Trophoblast cell (in vitro differentiated cells and primary cell): ENCODE results near the gene AURKB.
A peak's percentile ranks its signal among the peaks of the same experiment; 100 is the strongest.

Source experiments
- DNase-seq, 2 donors: peaks; one replicate each; pipeline ENCODE4 v3.0.0-alpha.2; 2016
- H2AFZ ChIP-seq: 2 replicates; pipeline ENCODE4 v1.6.1; 2013; ENCODE audit warnings: low read length, moderate library complexity, mild to moderate bottlenecking; ENCODE audit not compliant: insufficient read depth, poor library complexity
- H2AK5ac ChIP-seq: 2 replicates; pipeline ENCODE4 v1.6.1; 2013; ENCODE audit warnings: mild to moderate bottlenecking, low read length
- H2BK120ac ChIP-seq: 2 replicates; pipeline ENCODE4 v1.6.1; 2013; ENCODE audit warnings: low read length, mild to moderate bottlenecking, moderate library complexity; ENCODE audit not compliant: insufficient read depth, poor library complexity
- H2BK12ac ChIP-seq: 2 replicates; pipeline ENCODE4 v1.6.1; 2013; ENCODE audit warnings: mild to moderate bottlenecking, low read length, moderate library complexity
- H2BK5ac ChIP-seq: 2 replicates; pipeline ENCODE4 v1.6.1; 2013; ENCODE audit warnings: low read length, low read depth, moderate library complexity, mild to moderate bottlenecking; ENCODE audit not compliant: poor library complexity
- H3K14ac ChIP-seq: 2 replicates; pipeline ENCODE4 v1.6.1; 2013; ENCODE audit warnings: mild to moderate bottlenecking, low read length
- H3K18ac ChIP-seq: 2 replicates; pipeline ENCODE4 v1.6.1; 2013; ENCODE audit warnings: mild to moderate bottlenecking, low read length
- H3K23ac ChIP-seq: 2 replicates; pipeline ENCODE4 v1.6.1; 2013; ENCODE audit warnings: low read length
- H3K27ac ChIP-seq: 2 replicates; pipeline ENCODE4 v1.5.1; 2013; ENCODE audit warnings: low read depth, mild to moderate bottlenecking, inconsistent platforms, low read length, moderate library complexity
- H3K27me3 ChIP-seq: 2 replicates; pipeline ENCODE4 v1.6.1; 2013; ENCODE audit warnings: inconsistent platforms, mild to moderate bottlenecking, low read length, moderate library complexity; ENCODE audit not compliant: insufficient read depth
- H3K36me3 ChIP-seq, 2 experiments: 1 replicate in 1 of 2; 2 replicates in 1 of 2; pipeline ENCODE4 v1.6.1; 2013; ENCODE audit warnings: low read length in 2 of 2, mild to moderate bottlenecking in 2 of 2, moderate library complexity in 1 of 2; ENCODE audit not compliant: insufficient read depth in 2 of 2, control insufficient read depth in 1 of 2
- H3K4ac ChIP-seq: 2 replicates; pipeline ENCODE4 v1.6.1; 2013; ENCODE audit warnings: low read depth, mild to moderate bottlenecking, low read length, moderate library complexity
- H3K4me1 ChIP-seq, 2 experiments: 1 replicate in 1 of 2; 2 replicates in 1 of 2; pipeline ENCODE4 v1.6.1; 2013; ENCODE audit warnings: low read length in 2 of 2, mild to moderate bottlenecking in 2 of 2, moderate library complexity in 1 of 2; ENCODE audit not compliant: insufficient read depth in 2 of 2, control insufficient read depth in 1 of 2
- H3K4me2 ChIP-seq: 2 replicates; pipeline ENCODE4 v1.6.1; 2013; ENCODE audit warnings: inconsistent platforms, mild to moderate bottlenecking, low read length, moderate library complexity
- H3K4me3 ChIP-seq: 2 replicates; pipeline ENCODE4 v1.5.1; 2013; ENCODE audit warnings: mild to moderate bottlenecking, low read depth, low read length, inconsistent platforms
- H3K79me1 ChIP-seq: one replicate; pipeline ENCODE4 v1.6.1; 2013; ENCODE audit warnings: low read length
- H3K79me2 ChIP-seq: 2 replicates; pipeline ENCODE4 v1.6.1; 2013; ENCODE audit warnings: low read length, mild to moderate bottlenecking; ENCODE audit not compliant: control insufficient read depth, insufficient read depth, poor library complexity
- H3K9ac ChIP-seq: 2 replicates; pipeline ENCODE4 v1.6.1; 2013; ENCODE audit warnings: mild to moderate bottlenecking, low read length
- H3K9me3 ChIP-seq: 2 replicates; pipeline ENCODE4 v1.6.1; 2013; ENCODE audit warnings: low read depth, mild to moderate bottlenecking, control low read depth, inconsistent platforms, low read length; ENCODE audit not compliant: insufficient read depth
- H4K12ac ChIP-seq: 2 replicates; pipeline ENCODE4 v1.6.1; 2013; ENCODE audit warnings: low read depth, mild to moderate bottlenecking, low read length, moderate library complexity
- H4K8ac ChIP-seq: 2 replicates; pipeline ENCODE4 v1.6.1; 2013; ENCODE audit warnings: low read depth, mild to moderate bottlenecking, low read length, moderate library complexity
- H4K91ac ChIP-seq: one replicate; pipeline ENCODE4 v1.6.1; 2013; ENCODE audit warnings: low read depth, mild to moderate bottlenecking, low read length, moderate library complexity
- WGBS: extraction: QIAGEN DNeasy Blood & Tissue Kit; methylation state at CpG from one replicate; pipeline ENCODE4 v1.1.7; 2013; ENCODE audit warnings: missing lambda C conversion rate; ENCODE audit not compliant: insufficient read length, insufficient coverage; ENCODE audit errors: extremely low coverage; 5-methylcytosine and 5-hydroxymethylcytosine counted together

AURKB gene

GRCh38 chr17:8190506-8190905, 19.9 kb downstream of the AURKB start:
- H3K27me3 ChIP-seq: no peaks in the 10 kb centered on the region
- H2BK120ac ChIP-seq: no peak overlapping the region
- H4K8ac ChIP-seq: peak overlapping the region; percentile 83
- H3K14ac ChIP-seq: no peak overlapping the region
- no peaks in the 10 kb centered on the region for H3K36me3 ChIP-seq
- H3K23ac ChIP-seq: no peak overlapping the region
- DNase-seq: no peak
- H3K18ac ChIP-seq: no peak overlapping the region
- H3K4ac ChIP-seq: no peak overlapping the region
- H3K4me2 ChIP-seq: peak overlapping the region; percentile 55
- no peak overlapping the region for H3K9ac ChIP-seq
- H3K4me1 ChIP-seq: peaks cover 20 to 24% of the 10 kb centered on the region in 2 experiments
- H2BK5ac ChIP-seq: peak overlapping the region; percentile 4
- peak overlapping the region; percentile 81 for H4K91ac ChIP-seq
- H2AK5ac ChIP-seq: no peak overlapping the region
- WGBS: no CpG with 5 or more reads among the region's 6 CpGs
- peak overlapping the region; percentile 91 for H2AFZ ChIP-seq
- H3K79me1 ChIP-seq: peaks cover 9% of the 10 kb centered on the region
- peak overlapping the region; percentile 38 for H4K12ac ChIP-seq
- H3K9me3 ChIP-seq: no peaks in the 10 kb centered on the region
- H3K4me3 ChIP-seq: no peak overlapping the region
- H2BK12ac ChIP-seq: peak overlapping the region; percentile 37
- H3K27ac ChIP-seq: no peak overlapping the region
- H3K79me2 ChIP-seq: peaks cover 3% of the 10 kb centered on the region

- Histone ChIP-seq H3K23ac (no peak within 1 kb of the TSS), H3K14ac (peak within 1 kb of the TSS; percentile 79)
- no CpG with 5 or more reads among the region's 70 CpGs for WGBS
Observed at GRCh38 chr17:8189711-8190477, 20.5 kb downstream of the AURKB start, which contains the start of gene BORCS6. BORCS6 (minus strand) TSS chr17:8190180; CDS start chr17:8190140, 40 bp downstream.

GRCh38 chr17:8189041-8189710, 21.2 kb downstream of the AURKB start:
- WGBS: no CpG with 5 or more reads among the region's 67 CpGs
- DNase-seq: peak in 1 of 2 donors; percentile 34
- H3K27me3 ChIP-seq: no peaks in the 10 kb centered on the region
- no peak overlapping the region for H3K23ac ChIP-seq
- peak overlapping the region; percentile 79 for H3K14ac ChIP-seq
- H2BK12ac ChIP-seq: no peak overlapping the region
- H3K4ac ChIP-seq: peak overlapping the region; percentile 7
- peak overlapping the region; percentile 60 for H3K9ac ChIP-seq
- H3K36me3 ChIP-seq: no peaks in the 10 kb centered on the region
- H3K4me1 ChIP-seq: peaks cover 20 to 24% of the 10 kb centered on the region in 2 experiments
- H4K8ac ChIP-seq: peak overlapping the region; percentile 8
- peak overlapping the region; percentile 80 for H3K4me3 ChIP-seq
- H3K79me2 ChIP-seq: peaks cover 3% of the 10 kb centered on the region
- H3K4me2 ChIP-seq: peak overlapping the region; percentile 82
- H3K18ac ChIP-seq: peak overlapping the region; percentile 81
- peaks cover 9% of the 10 kb centered on the region for H3K79me1 ChIP-seq
- no peaks in the 10 kb centered on the region for H3K9me3 ChIP-seq
- H2AFZ ChIP-seq: peak overlapping the region; percentile 56
- no peak overlapping the region for H2BK120ac ChIP-seq
- H2BK5ac ChIP-seq: no peak overlapping the region
- H2AK5ac ChIP-seq: no peak overlapping the region
- H4K91ac ChIP-seq: peak overlapping the region; percentile 65
- no peak overlapping the region for H4K12ac ChIP-seq
- no peak overlapping the region for H3K27ac ChIP-seq

More at GRCh38 chr17:8189711-8190477, 20.5 kb downstream of the AURKB start, which contains the start of gene BORCS6:
- Histone ChIP-seq H3K4ac (peak within 1 kb of the TSS; percentile 37), H3K4me1 (peaks cover 20 to 24% of the 10 kb centered on the region in 2 experiments), H4K91ac (peak within 1 kb of the TSS; percentile 81), H3K9me3 (no peaks in the 10 kb centered on the region), H4K12ac (peak within 1 kb of the TSS; percentile 69), H4K8ac (peak within 1 kb of the TSS; percentile 83), H3K9ac (peak within 1 kb of the TSS; percentile 60), H3K18ac (peak within 1 kb of the TSS; percentile 81), H2AK5ac (no peak within 1 kb of the TSS), H2AFZ (peak within 1 kb of the TSS; percentile 91), H3K79me1 (peaks cover 9% of the 10 kb centered on the region), H2BK12ac (peak within 1 kb of the TSS; percentile 37), H3K27me3 (no peaks in the 10 kb centered on the region), H3K79me2 (peaks cover 3% of the 10 kb centered on the region), H3K36me3 (no peaks in the 10 kb centered on the region), H3K27ac (peak within 1 kb of the TSS; percentile 79), H2BK120ac (peak within 1 kb of the TSS; percentile 57), H3K4me2 (peak within 1 kb of the TSS; percentile 82), H3K4me3 (peak within 1 kb of the TSS; percentile 80), H2BK5ac (peak within 1 kb of the TSS; percentile 52)
- peak; percentile 95 to 97 for DNase-seq

- H3K36me3 ChIP-seq: no peaks in the 10 kb centered on the region
- no peak overlapping the region for H4K12ac ChIP-seq
- H3K27me3 ChIP-seq: no peaks in the 10 kb centered on the region
- H3K4me3 ChIP-seq: peak overlapping the region; percentile 21
- peaks cover 9% of the 10 kb centered on the region for H3K79me1 ChIP-seq
- no peak overlapping the region for H3K4ac ChIP-seq
- H3K9ac ChIP-seq: no peak overlapping the region
- H3K9me3 ChIP-seq: peaks cover 2% of the 10 kb centered on the region
- peak overlapping the region; percentile 24 for H3K27ac ChIP-seq
- H2AFZ ChIP-seq: no peak overlapping the region
- WGBS: no CpG with 5 or more reads among the region's 12 CpGs
- no peak overlapping the region for H2BK12ac ChIP-seq
- H3K4me1 ChIP-seq: peaks cover 20 to 24% of the 10 kb centered on the region in 2 experiments
- peak overlapping the region; percentile 82 for H3K4me2 ChIP-seq
- H4K91ac ChIP-seq: no peak overlapping the region
- DNase-seq: no peak
- no peak overlapping the region for H2BK120ac ChIP-seq
- H2BK5ac ChIP-seq: no peak overlapping the region
- no peak overlapping the region for H3K18ac ChIP-seq
- no peak overlapping the region for H3K14ac ChIP-seq
- H3K23ac ChIP-seq: no peak overlapping the region
- H3K79me2 ChIP-seq: peaks cover 3% of the 10 kb centered on the region
- H4K8ac ChIP-seq: no peak overlapping the region
- no peak overlapping the region for H2AK5ac ChIP-seq
Observed at GRCh38 chr17:8188263-8188839, 22.0 kb downstream of the AURKB start.
